Stimulated activated CD4-positive, alpha-beta T cell treated with anti-CD3 and anti-CD28 coated beads, TNF-alpha, amount 100 ng/mL, for 48 hours (primary cell): ENCODE measurements around the gene TRMT1L.

Experiments
- DNase-seq, 3 donors: peaks; one replicate each; pipeline ENCODE4 v3.0.0-alpha.2; 2020; ENCODE audit warnings: low read depth in 3 of 3

TRMT1L gene

DNA sequence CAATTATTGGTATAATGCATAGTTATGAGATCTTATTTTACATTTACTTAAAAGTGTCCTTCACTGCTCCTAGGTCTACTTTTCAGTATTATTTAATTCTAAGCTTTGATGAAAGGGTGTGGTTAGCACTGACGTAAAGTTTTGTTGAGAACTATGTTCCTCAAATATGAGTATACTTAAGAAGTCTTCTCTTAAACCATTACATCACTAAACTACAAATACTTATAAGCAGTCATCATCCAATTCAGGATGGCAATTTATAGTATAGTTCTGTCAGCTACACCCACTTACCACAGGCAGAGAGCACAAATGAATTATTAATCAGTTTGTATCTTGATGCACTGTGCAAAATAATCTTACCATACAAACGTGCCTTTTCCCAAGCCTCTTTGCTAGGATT is 27.0 kb downstream of the TRMT1L start:
- DNase-seq = no peak

DNA sequence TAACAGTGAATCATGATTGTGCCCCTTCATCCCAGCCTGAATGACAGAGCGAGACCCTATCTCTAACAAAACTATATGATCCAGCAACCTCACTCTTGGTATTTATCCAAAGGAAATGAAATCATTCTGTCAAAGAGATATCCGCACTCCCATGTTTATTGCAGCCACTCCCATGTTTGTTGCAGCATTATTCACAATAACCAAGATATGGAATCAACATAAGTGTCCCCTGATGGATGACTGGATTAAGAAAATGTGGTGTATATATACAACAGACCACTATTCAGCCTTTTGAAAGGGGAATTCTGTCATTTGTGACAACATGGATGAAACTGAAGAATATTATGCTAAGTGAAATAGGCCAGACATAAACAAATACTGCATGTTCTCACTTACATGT is 44.4 kb downstream of the TRMT1L start:
- DNase-seq = no peak

DNA sequence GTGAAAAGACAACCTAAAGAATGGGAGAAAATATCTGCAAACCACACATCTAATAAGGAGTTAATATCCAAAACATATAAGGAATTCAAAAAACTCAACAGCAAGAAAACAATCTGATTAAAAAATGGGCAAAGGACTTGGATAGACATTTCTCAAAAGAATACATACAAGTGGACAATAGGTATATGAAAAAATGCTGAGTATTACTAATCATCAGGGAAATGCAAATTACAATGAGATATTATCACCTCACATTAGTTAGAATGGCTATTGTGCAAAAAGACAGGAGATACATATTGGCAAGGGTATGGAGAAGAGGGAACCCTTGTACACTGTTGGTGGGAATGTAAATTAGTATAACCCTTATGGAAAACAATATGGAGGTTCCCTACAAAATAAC is 44.9 kb downstream of the TRMT1L start:
- no peak for DNase-seq

DNA sequence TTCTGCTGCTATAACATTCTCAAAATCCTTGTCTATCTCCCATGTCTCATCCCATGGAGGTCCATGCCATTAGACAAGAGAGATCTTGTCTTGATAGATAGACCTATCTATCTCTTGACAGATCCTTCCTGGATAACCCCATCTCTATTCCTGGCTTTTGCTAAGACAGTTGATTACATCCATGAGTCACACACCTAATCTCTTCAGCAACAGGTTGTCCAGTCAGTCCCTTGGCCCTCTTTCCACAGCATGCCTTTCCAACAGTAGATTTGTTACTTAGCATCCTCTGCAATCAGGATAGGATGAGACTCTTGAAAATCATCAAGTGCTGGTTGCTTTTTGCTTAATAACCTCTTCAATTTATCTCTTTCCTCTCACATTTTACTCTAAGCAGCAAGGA is 46.6 kb downstream of the TRMT1L start:
- DNase-seq = no peak

DNA sequence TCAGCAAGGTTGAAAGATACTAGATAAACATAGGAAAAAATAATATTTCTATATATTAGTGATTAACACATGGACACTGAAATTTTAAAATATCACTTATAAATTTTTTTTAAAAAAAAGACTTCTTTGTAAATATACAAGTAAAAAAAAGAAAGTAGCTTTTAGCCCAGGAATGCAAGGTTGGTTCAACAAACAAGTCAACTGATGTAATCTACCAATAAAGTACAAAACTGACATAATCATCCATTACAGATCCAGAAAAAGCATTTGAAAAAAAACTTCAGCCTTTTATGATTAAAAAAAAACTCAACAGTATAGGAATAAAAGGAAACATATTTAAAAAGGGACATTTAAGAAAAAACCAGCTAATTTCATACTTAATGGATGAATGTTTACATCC is 48.4 kb downstream of the TRMT1L start:
- no peak for DNase-seq

DNA sequence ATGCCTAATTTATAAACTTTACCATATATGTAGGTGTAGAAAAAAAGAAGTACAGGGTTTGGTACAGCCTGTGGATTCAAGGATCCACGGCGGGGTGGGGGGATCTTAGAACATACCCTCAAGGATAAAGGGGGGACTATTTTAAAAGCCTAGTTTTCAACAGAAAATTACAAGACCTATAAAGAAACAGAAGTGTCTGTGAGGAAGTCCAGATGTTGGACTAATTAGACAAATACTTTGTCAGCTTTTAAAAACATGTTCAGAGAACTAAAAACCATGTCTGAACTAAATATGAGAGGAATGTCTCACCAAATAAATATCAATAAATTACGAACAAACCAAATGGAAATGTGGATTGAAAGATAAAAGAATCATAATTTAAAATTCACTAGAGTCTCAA is 51.6 kb downstream of the TRMT1L start:
- no peak for DNase-seq

DNA sequence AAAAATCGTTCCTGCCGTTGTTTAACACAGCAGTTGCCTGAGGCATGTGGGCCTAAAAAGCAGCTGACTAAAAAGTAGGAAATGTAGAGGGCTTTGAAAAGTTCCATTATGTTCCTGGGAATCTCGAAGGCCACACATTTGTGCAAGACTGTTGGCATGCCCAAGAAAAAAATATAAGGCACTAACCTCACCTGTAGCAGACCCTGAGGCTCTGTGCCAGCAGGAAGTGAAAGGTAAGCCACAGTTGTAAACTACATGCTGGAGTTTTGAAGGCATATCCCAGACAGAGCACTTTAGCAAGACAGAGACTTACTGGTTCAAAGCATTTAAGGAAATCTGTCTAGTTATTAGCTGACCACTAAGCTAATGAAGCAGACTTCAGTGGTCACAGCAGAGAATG is 52.7 kb downstream of the TRMT1L start:
- DNase-seq = no peak

DNA sequence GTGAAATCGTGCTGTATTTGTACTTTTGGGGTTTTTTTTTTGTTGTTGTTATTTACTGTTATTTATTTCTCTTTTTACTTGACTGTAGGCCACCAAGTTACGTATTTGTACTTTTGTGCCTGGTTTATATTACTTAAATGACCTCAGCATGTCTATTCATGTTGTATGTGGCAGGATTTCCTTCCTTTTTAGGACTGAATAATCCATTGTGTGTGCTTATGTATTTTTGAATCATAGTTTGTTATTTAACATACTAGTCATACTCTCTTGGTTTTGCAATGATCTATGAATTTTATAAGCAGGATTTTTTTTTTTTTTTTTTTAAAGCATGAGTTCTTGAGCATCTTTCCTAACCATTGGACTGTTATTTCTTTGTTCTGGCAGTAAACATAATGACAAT is 60.2 kb downstream of the TRMT1L start:
- no peak for DNase-seq

DNA sequence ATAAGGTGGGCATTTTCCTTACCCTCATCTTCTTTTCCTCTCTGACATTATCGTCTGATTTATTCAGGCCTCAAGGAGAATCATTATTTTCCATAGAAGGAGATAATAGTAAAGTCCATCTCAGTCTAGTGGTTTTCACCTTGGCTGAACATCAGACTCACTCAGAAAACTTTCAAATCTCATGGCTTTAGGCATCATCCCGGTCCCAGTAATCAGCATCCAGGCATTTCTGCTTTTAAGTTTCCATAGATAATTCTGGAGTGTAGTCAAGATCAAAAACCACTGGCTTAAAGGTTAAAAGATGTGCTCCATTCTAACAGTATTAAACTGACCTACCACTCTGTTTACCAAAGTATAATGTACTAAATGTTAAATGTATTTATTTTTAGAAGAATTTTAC is 62.0 kb downstream of the TRMT1L start:
- no peak for DNase-seq

DNA sequence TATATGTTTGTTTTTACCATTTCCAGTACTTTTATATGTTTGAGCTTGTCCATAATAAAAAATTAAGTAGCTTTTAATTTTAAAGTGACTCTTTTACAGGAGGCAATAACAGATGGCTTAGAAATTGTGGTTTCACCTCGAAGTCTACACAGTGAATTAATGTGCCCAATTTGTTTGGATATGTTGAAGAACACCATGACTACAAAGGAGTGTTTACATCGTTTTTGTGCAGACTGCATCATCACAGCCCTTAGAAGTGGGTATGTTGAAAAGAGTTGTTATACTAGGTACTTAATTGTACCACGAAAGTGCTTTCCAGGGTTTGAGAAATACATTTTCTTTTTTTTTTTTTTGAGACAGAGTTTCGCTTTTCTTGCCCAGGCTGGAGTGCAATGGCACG is 65.3 kb downstream of the TRMT1L start:
- DNase-seq = no peak

DNA sequence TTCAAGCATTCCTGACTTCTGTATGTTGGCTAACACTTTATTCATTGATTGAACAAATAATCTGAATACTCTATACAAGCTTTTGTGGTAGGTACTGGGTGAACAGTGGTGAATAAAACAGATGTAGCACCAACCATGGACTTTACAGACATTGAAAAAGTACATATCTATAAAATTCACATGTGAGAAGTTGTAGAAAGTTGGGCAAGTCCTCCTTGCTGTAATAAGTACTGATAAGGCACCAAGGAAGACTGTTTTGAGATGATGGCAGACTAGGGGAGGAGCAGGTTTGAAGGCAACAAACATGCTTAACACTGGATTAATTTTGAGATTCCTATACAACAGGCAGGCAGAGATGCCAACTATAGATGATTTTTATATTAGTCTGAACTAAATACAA is 69.0 kb downstream of the TRMT1L start:
- DNase-seq = no peak

DNA sequence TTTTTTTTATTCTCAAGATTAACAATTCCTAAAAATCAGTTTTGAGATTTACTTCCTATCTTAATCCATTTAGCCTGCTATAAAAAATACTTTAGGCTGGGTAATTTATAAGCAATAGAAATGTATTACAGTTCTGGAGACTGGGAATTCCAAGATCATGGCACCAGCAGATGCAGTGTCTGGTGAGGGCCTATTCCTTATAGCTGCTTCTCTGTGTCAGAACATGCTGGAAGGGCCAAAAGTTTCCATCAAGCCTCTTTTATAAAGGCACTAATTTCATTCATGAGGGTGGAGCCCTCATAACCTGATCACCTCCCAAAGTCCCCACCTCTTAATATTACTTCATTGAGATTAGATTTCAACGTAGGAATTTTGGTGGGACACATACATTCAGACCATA is 69.7 kb downstream of the TRMT1L start:
- no peak for DNase-seq

DNA sequence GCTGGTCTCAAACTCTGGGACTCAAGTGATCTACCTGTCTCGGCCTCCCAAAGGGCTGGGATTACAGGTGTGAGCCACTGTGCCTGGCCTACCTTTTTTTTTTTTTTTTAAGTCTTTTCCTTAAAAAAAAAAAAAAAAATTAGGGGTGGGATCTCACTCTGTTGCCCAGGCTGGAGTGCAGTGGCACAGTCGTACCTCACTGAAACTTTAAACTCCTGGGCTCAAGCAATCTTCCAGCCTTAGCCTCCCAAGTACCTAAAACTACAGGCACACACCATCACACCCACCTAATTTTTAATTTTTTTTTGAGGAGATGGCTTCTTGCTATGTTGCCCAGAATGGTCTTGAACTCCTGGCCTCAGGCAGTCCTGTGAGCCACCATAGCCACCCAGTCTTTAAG is 72.9 kb downstream of the TRMT1L start:
- no peak for DNase-seq

DNA sequence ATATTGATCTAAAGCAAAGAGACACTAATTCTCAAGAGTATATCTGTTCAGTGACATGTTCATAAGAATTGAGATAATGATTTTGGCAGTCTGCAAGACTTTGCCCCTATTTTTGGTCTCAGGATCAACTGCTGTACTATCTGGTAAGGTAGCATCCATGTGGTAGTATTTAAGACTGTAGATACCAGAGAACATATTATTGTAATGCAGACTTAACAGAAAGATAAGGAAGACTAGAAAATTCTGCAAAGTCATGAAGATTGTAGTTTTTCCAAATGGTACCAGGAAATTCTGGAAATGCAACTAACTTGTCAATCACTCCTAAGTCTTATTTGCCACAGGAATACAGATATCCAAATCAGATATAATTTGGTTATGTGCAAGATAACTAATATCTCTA is 76.3 kb downstream of the TRMT1L start:
- DNase-seq = no peak

DNA sequence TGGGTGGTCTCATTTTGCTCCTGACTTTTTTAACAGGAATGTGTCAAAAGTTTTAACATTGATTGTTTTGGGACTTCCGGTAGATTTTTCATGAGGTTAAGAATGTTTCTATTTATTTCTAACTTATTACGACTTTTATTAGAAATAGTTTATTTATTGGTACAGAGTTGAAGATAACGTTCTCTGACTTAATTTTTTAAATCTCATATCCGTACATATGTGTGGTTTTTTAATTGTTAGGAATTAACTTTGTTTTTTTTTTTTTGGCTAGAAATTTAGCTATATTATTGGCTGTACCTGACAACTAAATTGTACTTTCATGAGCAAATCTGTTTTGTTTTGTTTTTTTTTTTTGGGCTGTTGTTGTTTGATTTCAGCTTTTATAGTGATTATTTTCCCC is 79.4 kb downstream of the TRMT1L start:
- no peak for DNase-seq

DNA sequence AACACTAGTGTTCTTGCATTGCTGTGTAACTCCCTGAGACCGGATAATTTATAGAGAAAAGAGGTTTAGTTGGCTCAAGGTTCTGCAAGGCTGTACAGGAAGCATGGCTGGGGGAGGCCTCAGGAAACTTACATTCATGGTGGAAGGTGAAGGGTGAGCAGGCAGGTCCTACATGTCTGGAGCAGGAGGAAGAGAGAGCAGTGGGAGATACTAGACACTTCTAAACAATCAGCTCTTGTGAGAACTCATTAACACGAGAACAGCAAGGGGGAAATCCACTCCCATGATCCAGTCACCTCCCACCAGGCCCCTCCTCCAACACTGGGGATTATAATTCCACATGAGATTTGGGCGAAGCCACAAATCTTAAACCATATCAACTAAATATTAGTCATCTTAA is 81.3 kb downstream of the TRMT1L start:
- no peak for DNase-seq

DNA sequence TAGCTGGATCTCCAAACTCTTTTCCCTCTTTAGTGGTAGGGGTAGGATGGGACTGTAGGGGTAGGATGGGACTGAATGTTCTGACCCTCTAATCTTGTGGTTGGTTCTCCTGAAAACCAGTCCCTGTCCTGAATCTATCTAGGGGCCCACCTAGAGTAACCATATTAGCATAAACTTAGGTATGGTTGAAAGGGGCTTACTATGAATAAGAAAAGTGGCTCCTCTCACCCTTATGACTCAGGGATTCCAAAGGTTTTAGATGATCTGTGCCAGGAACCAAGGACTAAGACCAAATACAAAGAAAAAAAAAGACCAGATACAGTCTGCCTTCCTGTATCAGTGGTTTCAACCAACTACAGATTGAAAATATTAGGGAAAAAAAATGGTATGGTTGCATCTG is 82.4 kb downstream of the TRMT1L start:
- DNase-seq = no peak

DNA sequence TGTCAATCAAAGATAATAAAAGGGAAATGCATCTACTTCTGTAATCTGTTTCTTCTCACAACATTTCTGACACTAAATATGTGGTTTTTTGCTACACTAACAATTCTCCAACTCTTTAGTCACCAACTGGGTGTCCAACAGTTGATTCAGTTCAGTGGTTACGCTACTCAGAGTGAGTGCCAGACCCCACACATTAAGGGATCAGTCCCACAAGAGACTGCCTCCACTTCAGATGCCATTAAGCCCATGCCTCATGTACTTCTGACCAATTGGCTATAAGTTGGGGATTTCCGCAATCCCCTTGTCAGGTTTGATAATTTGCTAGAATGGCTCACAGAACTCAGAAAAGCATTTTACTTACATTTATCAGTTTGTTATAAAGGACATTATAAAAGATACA is 83.0 kb downstream of the TRMT1L start:
- DNase-seq = no peak

DNA sequence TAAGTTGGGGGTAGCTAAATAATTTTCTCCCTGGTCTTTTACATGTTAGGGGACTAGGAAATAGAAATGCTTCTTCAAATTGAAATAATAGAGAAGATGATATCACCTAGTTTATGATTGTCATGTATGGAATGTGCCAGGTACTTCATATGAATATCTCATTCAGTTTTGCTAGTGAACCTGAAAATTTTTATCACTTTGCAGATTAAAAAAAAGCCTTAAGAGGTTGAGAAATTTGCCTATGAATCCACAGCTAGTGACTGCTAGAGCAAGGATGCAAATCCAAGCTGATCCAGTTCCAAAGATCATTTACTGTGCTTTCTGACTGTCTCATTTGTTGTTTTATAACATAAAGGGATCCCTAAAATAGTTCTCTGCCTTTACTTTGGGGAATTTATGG is 86.7 kb downstream of the TRMT1L start:
- no peak for DNase-seq

DNA sequence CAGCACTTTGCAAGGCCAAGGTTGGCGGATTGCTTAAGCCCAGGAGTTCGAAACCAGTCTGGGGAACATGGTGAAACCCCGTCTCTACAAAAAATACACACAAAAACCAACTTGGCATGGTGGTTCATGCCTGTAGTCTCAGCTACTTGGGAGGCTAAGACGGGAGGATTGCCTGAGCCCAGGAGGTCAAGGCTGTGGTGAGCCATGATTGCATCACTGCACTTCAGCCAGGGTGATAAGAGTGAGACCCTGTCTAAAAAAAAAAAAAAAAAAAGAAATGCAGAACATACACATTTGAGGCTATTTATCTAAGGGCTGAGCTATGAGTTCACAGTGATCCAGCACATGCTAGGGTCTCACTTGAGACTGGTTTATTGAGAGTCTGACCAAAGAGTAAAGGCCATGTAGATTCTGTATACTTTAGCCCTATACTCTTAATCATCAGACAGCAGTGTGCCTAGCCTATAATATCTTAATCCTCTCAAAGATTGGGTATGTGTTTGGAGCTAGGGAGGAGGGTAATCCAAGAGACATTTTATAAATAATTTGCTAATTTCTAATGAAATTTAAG is 87.5 kb downstream of the TRMT1L start:
- DNase-seq = no peak

DNA sequence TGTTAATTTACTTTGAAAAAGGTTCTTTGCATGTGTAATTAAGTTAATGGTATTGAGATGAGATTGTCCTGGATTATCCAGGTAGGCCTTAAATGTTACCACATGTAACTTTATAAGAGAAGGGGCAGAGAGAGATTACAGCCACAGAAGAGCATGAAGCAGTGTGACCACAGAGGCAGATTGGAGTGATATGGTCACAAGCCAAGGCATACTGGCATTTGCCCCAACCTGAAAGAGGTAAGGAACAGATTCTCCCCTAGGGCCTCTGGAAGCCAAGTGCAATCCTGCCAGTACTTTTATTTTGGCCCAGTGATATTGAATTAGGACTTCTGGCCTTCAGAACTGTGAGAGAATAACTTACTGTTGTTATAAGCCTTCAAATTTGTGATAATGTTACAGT is 88.4 kb downstream of the TRMT1L start:
- no peak for DNase-seq
